Stimulated activated naive CD4-positive, alpha-beta T cell treated with Interleukin-2 at 50 U/mL for 16 hours (primary cell): ENCODE measurements around the gene FOXF2.
"Not testable (repeated sequence)": the region's sequence is repeated elsewhere in the genome, so short reads cannot be mapped to it uniquely, and the experiment has no call there.

Experiments used
- DNase-seq: peaks from one replicate; lab custom pipeline; 2025; lab: John Stamatoyannopoulos, UW

Gene FOXF2

GRCh38 chr6:1389369-1390132 lies at the start of gene FOXF2:
TSS of gene FOXF2 (plus strand) at chr6:1389576. CDS start at chr6:1389948, 372 bp downstream.
- no peak for DNase-seq

GRCh38 chr6:1346101-1346500 lies 43.3 kb upstream of the FOXF2 start:
- DNase-seq, result no peak

DNA sequence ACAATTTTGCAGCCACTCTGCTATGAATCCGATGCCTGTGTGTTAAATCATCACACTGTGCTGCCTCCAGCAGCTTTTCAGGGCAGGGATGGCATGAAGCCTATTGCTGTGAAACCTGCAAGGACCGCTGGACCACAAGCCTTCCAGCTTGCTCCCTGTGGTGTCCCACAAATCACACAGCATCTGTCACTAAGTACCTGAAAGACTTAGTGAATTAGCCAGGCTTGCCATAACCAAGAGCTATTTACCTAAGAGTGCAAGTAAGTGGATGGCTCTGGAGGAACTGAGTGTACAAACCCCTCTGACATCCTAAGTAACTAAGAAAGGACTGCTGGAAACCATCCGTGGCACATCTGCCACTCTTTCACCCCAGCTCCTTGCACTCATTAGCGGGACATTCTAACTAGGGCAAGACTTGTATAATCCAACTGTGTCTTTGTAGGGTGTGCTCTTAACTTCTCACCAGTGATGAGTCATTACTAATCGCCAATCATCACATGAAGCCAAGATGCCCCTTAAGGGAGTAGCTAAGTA lies 42.8 kb upstream of the FOXF2 start:
- no peak for DNase-seq

GRCh38 chr6:1347161-1347560 lies 42.2 kb upstream of the FOXF2 start:
- no peak for DNase-seq

DNA sequence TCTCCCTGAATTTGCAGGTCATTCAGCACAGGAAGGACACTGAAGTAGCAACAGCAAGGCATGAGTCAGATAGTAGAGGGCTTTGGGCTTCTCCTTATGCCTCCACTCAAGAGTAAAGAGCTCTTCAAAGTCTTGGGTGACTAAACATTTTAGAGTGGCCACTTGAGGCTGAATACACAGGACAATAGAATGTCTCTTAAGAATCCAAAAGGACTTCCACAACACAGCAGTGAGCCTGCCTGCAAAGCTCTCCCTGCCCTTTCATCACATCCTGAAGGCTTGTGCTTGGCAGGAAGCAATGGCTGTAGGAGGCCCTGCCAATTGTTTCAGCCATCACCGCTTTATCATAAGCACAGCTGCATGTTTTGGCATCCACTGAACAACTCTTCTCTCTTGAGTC lies 40.7 kb upstream of the FOXF2 start:
- no peak for DNase-seq

- no peak for DNase-seq
These were observed 39.7 kb upstream of the FOXF2 start for GRCh38 chr6:1349655-1350054.

- no peak for DNase-seq
These were observed 37.9 kb upstream of the FOXF2 start for GRCh38 chr6:1351381-1352008.

DNA sequence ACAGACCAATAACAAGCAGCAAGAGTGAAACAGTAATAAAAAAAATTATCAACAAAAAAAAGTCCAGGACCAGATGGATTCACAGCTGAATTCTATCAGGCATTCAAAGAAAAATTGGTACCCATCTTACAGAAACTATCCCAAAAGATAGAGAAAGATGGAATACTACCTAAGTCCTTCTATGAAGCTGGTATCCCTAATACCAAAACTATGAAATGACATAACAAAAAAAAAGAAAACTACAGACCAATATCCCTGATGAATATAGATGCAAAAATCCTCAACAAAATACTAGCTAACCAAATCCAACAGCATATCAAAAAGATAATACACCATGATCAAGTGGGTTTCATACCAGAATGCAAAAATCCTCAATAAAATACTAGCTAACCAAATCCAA lies 34.3 kb upstream of the FOXF2 start:
- not testable (repeated sequence) for DNase-seq

GRCh38 chr6:1361717-1362116 lies 27.7 kb upstream of the FOXF2 start:
- DNase-seq, result not testable (repeated sequence)

DNA sequence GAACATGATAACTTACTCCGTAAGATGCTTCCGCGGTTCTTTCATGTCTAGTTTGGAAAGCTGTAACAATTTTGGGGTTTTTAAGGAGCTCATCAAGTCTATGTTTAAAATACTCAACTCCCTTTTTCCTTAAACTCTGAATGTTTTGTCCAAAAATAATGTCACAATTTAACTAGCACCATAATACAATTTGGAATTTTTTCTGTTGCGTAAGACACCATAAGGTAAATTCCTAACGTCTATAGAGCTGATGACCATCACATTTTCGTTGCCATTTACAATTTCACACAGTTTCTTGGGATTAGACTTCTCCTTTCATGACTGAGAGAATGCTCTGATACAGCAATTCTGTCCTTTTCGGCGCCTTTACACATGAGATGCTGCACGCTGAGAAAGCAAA lies 26.7 kb upstream of the FOXF2 start:
- no peak for DNase-seq

DNA sequence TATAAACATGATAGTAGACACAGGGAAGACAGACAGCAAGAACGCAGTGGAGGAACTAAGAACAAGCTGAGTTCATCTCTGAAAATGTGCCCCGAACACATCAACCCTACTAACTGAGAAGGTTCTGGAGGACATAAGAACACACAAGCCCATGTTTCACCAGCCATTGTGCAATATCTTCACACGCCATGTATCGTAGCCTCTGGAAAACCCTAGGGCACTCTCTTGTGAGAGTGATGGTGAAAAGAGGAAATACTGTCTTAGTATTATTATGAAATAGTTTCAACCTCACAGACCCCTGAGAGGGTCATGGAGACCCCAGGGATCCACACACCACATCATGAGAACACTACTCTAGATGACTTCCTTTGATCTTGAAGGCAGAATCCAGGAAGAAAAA lies 26.1 kb upstream of the FOXF2 start:
- DNase-seq, result no peak

- no peak for DNase-seq
These were observed 25.4 kb upstream of the FOXF2 start for GRCh38 chr6:1363729-1364572.

GRCh38 chr6:1364791-1365190 lies 24.6 kb upstream of the FOXF2 start:
- DNase-seq, result no peak

DNA sequence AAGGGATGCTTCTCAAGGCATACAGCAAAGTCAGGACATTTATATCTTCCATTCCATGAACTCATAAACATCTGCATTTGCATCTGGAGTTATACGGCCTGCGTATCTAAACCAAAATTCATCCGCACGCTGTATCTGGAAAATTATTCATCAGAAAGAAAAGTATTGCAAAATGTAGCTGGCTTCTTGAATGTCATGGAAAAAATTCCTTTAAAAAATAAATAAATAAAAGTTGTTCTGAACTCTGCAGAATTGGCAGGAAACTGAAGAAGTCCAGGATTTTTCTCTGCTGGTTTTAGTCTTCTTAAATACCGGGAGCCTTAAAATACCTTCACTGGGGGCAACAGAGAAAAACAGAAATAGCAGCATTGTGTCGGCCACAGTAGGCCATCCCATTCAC lies 23.7 kb upstream of the FOXF2 start:
- no peak for DNase-seq

DNA sequence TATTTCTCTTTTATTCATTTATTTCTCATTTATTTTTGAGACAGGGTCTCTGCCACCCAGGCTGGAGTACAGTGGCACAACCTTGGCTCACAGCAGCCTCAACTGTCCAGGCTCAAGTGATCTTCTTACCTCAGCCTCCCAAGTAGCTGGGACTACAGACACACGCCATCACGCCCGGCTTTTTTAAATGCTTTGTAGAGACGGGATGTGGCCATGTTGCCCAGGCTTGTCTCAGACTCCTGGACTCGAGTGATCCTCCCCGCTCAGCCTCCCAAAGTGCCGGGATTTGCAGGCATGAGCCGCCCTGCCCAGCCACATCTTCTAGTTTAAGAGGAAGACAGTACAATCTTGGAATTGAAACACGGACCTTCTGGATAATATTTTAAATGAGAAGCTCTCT lies 21.6 kb upstream of the FOXF2 start:
- DNase-seq, result no peak

DNA sequence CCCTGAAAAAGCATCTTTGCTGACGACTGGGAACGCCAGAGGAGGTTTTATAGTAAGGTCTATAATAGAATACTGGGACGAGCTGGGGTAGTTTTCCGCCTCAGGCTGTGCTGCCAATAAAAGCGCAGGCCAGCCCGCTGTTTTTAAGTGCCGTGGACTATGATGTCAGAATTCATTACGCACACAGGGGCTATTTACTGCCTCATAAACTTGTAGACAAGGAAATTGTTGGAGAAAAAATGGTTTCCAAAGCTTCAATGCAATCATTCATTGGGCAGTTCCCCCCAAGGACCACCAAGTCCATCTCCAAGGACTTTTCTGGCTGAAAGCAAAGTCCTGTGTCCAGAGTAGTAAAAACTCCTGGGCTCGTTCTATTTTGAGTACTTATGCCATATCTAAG lies 20.4 kb upstream of the FOXF2 start:
- DNase-seq, result no peak

DNA sequence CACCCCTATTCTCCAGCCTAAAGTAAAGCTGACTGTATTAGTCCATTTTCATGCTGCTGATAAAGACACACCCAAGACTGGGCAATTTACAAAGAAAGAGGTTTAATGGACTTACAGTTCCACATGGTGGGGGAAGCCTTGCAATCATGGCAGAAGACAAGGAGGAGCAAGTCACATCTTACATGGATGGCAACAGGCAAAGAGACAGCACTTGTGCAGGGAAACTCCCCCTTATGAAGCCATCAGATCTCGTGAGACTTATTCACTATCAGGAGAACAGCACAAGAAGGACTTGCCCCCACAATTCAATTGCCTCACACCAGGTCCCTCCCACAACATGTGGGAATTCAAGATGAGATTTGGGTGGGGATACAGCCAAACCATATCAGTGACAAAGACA lies 19.7 kb upstream of the FOXF2 start:
- DNase-seq, result not testable (repeated sequence)

- DNase-seq, result no peak
These were observed 17.4 kb upstream of the FOXF2 start for GRCh38 chr6:1371933-1372332.

DNA sequence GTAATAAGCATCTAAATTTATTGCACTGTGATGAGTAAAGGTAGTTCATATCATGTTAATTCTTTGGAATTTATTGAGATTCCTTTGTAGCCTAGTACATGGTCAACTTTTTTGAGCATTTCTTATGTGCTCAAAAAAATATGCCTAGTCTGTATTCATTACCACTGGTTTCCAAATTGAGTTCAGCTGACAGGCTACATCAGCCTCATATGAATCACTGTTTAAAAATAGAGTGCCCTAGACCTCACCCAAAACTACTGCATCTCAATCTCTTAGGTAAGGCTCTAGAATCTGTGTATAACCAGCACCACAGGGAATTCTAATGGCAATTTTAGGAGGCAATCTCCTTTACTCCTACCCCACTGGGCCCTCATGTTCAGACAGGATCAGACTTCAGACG lies 16.7 kb upstream of the FOXF2 start:
- DNase-seq, result no peak

- no peak for DNase-seq
These were observed 12.7 kb upstream of the FOXF2 start for GRCh38 chr6:1376653-1377052.

DNA sequence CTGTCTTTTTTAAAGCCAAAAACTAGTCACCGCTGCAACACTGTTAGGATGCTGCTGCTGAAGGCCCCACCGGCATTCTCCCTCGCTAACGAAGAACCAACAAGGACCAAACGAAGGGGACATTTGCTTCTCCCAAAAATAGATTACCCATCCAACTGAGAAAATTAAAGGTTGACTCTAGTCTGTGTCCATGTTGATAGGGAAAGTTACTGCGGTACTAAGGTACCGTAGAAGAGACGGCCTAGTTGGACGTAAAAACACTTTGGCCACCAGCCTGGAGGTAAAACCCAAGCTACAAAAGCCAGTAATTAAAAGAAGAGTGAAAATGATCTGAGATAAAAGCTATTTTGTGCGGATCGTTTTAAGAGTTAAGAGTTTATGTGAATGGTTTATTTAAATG lies 11.8 kb upstream of the FOXF2 start:
- DNase-seq, result no peak
